Neural cell (in vitro differentiated cells): Measurements from ENCODE around the gene CRB3.

ENCODE experiments used
- CTCF ChIP-seq: fragments of 450-650 bp; IDR thresholded peaks from 2 replicates; pipeline ENCODE4 v1.5.1; 2014; ENCODE audit warnings: antibody characterized with exemption, mild to moderate bottlenecking, moderate library complexity; ENCODE audit not compliant: poor library complexity, severe bottlenecking
- EP300 ChIP-seq: fragments of 450-650 bp; conservative IDR thresholded peaks from 2 replicates; pipeline ENCODE4 v1.6.1; 2014; ENCODE audit warnings: antibody characterized with exemption, mild to moderate bottlenecking, moderate library complexity; ENCODE audit not compliant: poor library complexity, severe bottlenecking
- EZH2 ChIP-seq: fragments of 200-600, 300-800 bp; shearing (Covaris generic), sonication (generic); IDR thresholded peaks from 2 replicates; pipeline ENCODE4 v1.6.1; 2014; ENCODE audit warnings: antibody characterized with exemption, low read length, borderline replicate concordance, mild to moderate bottlenecking; ENCODE audit not compliant: insufficient read depth, poor library complexity, severe bottlenecking
- MXI1 ChIP-seq: fragments of 450-650 bp; conservative IDR thresholded peaks from 2 replicates; pipeline ENCODE4 v1.6.1; 2014; ENCODE audit warnings: antibody characterized with exemption, mild to moderate bottlenecking; ENCODE audit not compliant: poor library complexity, severe bottlenecking
- RAD21 ChIP-seq: fragments of 450-650 bp; conservative IDR thresholded peaks from 2 replicates; pipeline ENCODE4 v1.6.1; 2014; ENCODE audit warnings: antibody characterized with exemption, mild to moderate bottlenecking, moderate library complexity
- REST ChIP-seq: IDR thresholded peaks from 2 replicates; pipeline ENCODE4 v1.6.1; 2012; ENCODE audit warnings: borderline replicate concordance
- SMC3 ChIP-seq: fragments of 450-650 bp; conservative IDR thresholded peaks from 2 replicates; pipeline ENCODE4 v1.6.1; 2014; ENCODE audit warnings: antibody characterized with exemption, mild to moderate bottlenecking, moderate library complexity; ENCODE audit not compliant: poor library complexity

GRCh38 chr19:6481541-6482342, 17.7 kb downstream of the CRB3 start, which contains the start of gene DENND1C:
- TF ChIP-seq REST (no peak), EZH2 (no peak), CTCF (no peak), SMC3 (no peak), MXI1 (no peak), EP300 (no peak), RAD21 (no peak)
